GM18507 (cell line): Measurements from ENCODE around the gene A3GALT2.
A peak's percentile ranks its signal among the peaks of the same experiment; 100 is the strongest.
"Not testable (repeated sequence)": the region's sequence is repeated elsewhere in the genome, so short reads cannot be mapped to it uniquely, and the experiment has no call there.

Experiments used
- DNase-seq: peaks from one replicate; pipeline ENCODE4 v3.0.0; 2011; ENCODE audit warnings: low read depth; ENCODE audit not compliant: insufficient read length; ENCODE audit errors: extremely low spot score
- FAIRE-seq: peaks from 2 replicates; lab custom pipeline; 2011; peaks lifted over from hg19 to GRCh38; lab: Jason Lieb, UNC

A3GALT2 gene

GRCh38 chr1:33298623-33299277, 22.1 kb downstream of the A3GALT2 start:
- FAIRE-seq (peak; percentile 91), DNase-seq (peak; percentile 62)

GRCh38 chr1:33297911-33298622, 22.8 kb downstream of the A3GALT2 start:
- FAIRE-seq, result no peak

GRCh38 chr1:33296824-33297223, 24.1 kb downstream of the A3GALT2 start:
- FAIRE-seq, result no peak
- DNase-seq, result no peak

More at GRCh38 chr1:33297911-33298622, 22.8 kb downstream of the A3GALT2 start:
- no peak for DNase-seq

DNA sequence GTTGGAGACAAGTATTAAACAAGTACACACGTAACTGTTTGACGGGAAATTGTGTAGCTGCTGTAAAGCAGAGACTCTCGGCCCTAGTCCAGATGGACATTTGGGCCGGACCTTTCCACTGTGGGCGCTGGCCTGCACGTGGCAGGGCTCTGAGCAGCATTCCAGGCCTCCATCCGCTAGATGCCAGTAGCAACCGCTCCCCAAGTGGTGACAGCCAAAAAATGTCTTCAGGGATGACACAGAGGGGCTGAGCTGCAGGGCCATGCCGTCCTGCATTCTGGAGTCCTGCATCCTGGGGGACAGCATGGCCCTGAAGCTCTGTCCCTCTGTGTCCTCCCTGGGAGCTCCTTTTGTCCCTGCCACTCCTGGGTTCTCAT, 24.8 kb downstream of the A3GALT2 start:
- FAIRE-seq (no peak), DNase-seq (no peak)

DNA sequence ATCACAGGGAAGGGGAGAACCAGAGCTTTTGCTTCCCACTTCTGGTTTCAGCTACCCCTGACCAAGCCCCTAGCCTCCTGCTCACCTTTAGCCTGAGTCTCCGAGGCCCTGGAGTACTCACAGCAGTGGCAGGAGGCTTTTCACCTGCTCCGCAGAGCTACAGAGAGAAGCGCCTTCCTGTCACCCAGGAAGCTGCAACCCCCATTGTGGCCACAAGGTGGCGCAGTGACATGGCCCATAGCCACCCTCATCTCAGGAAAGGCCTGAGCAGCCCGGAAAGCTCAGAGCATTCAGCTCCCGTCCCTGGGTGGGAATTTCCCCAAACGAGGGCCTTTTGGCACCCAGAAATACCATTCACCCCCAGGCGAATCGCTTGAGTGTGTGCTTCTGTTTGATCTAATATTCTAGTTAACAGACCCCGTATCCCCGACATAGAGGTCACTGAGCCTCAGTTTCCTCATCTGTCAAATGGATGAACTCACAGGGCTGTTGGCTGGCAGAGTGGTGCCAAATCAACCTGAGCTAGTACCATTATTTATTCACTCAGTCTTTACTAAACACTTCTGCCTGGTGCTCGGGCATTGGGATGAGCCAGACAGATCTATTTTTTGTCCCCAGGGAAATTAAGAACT, 25.3 kb downstream of the A3GALT2 start:
- DNase-seq (peak; percentile 81), FAIRE-seq (peak; percentile 89)

- DNase-seq (no peak), FAIRE-seq (no peak)
Measured at GRCh38 chr1:33295023-33295422, 25.9 kb downstream of the A3GALT2 start.

DNA sequence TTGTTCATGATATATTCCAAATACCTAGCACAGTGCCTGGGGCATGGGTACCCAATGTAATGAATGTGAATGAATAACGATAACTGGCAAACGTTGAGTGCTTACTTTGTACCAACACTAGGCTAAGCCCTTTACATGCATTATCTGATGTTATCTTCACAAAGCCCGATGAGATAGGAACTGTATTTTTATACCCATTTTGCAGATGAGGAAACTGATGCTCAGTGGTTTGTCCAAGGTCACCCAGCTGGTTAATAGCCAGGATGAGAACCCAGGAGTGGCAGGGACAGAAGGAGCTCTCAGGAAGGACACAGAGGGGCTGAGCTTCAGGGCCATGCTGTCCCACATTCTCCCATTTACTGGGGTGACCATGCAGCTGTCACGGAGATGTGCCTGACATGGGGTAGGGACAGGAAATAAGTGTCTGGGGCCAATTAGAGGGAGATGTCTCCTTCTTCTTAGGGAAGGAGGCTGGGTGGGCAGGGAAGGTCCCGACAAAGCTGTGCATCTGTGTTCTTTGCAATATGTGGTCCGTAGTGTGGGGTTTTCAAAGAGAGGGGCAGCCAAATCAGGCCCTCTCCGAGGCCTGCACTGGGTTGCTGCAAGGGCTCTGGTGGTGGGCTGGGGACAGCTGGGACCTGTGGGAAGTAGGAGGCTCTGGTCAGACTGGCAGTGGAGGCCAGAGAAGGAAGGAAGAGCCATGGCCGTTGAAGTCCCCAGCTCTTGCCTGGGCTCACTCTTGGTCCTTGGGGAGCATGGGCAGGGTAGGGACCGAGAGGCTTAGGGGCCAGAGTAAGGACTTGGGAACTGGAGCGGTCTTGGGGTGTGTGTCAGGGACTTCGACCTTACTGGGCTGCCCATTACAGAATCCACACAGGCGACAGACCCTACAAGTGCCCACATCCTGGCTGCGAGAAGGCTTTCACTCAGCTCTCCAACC, 26.6 kb downstream of the A3GALT2 start:
- DNase-seq (no peak), FAIRE-seq (no peak)

- DNase-seq (no peak), FAIRE-seq (no peak)
Measured at GRCh38 chr1:33292726-33293340, 28.1 kb downstream of the A3GALT2 start.

- not testable (repeated sequence) for DNase-seq, FAIRE-seq
Measured at GRCh38 chr1:33290615-33291014, 30.3 kb downstream of the A3GALT2 start.

DNA sequence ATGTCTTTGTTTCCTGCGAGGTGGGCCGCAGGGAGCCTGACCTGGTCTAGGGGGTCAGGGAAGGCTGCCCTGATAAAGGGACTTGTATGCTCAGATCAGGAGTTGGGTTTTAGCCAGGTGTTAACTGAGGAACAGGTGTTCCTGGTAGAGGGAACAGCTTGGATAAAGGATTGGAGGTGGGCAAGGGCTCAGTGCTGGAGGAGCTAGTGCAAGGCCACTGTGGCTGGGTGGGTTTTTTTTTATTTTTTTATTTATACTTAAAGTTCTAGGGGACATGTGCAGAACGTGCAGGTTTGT, 31.1 kb downstream of the A3GALT2 start:
- DNase-seq (no peak), FAIRE-seq (no peak)

- no peak for FAIRE-seq
- DNase-seq, result no peak
Measured at GRCh38 chr1:33288976-33289857, 31.7 kb downstream of the A3GALT2 start.

GRCh38 chr1:33287317-33287716, 33.6 kb downstream of the A3GALT2 start:
- FAIRE-seq (no peak), DNase-seq (no peak)

DNA sequence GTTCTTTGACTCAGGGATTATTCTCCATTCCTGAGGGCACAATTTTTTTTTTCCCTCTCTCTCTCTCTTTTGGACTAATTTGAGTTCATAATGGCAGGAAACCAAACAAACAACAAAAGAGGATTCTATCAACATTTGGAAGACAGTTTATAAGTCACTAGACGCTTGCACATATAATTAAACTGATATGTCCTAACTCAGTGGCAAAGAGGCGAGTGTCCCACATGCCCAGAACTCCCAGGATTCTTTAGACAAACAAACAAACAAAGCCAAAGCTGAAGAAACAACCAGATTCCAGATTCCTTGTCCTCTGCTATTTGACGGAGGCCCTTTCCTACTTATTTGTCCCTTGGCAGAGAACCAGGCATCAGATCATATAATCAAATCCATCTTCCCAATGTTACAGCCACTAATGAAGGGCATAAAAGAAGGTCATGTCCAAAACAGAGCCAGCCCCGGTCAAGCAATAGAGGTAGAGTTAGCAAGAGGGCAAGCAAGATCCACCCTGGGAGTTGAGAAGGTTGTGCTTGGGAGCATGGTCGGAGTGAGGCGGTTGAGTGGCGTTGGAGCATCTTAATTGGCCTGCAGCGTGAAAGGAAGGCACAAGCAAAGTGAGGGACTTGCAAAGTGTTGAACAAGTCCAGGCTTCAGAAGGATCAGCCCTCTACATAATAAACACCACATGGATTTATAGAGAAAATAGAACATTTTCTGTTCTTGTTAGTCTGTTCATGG, 34.3 kb downstream of the A3GALT2 start:
- DNase-seq (no peak), FAIRE-seq (no peak)

GRCh38 chr1:33284049-33284448, 36.8 kb downstream of the A3GALT2 start:
- FAIRE-seq (no peak), DNase-seq (no peak)

GRCh38 chr1:33282791-33283190, 38.1 kb downstream of the A3GALT2 start:
- DNase-seq (no peak), FAIRE-seq (no peak)

GRCh38 chr1:33281554-33282303, 39.2 kb downstream of the A3GALT2 start:
- DNase-seq (no peak), FAIRE-seq (no peak)

- no peak for FAIRE-seq
- no peak for DNase-seq
Measured at GRCh38 chr1:33280091-33280661, 40.7 kb downstream of the A3GALT2 start.
